GM12865 (cell line): ENCODE data around the gene CDH23.

Experiments
- DNase-seq: peaks from one replicate; pipeline ENCODE4 v3.0.0; 2010; ENCODE audit warnings: low read depth
- H3K4me3 ChIP-seq: 2 replicates; pipeline ENCODE4 v1.5.1; 2011; ENCODE audit warnings: mild to moderate bottlenecking, low read depth, low read length, control low read depth
- CTCF ChIP-seq: IDR thresholded peaks from 2 replicates; pipeline ENCODE4 v1.5.1; 2011; ENCODE audit warnings: low read length, control low read depth, low read depth, inconsistent platforms; ENCODE audit not compliant: insufficient read depth; ENCODE audit errors: missing control alignments

CDH23 gene

GRCh38 chr10:71718165-71718698 lies 321.5 kb downstream of the CDH23 start:
- no peak for DNase-seq
- no peak for TF ChIP-seq CTCF
- H3K4me3 ChIP-seq: no peak overlapping the region

GRCh38 chr10:71719042-71719441 lies 322.3 kb downstream of the CDH23 start:
- H3K4me3 ChIP-seq: no peak overlapping the region
- DNase-seq: no peak
- no peak for TF ChIP-seq CTCF

GRCh38 chr10:71719464-71720201 lies 322.9 kb downstream of the CDH23 start, which contains the start of gene C10orf105:
Gene C10orf105, minus strand, starts transcription at chr10:71719778. Its CDS starts 3,441 bp downstream, at chr10:71716337.
- no peak for TF ChIP-seq CTCF

GRCh38 chr10:71720288-71720687 lies 323.6 kb downstream of the CDH23 start:
- no peak for TF ChIP-seq CTCF
- no peak overlapping the region for H3K4me3 ChIP-seq
- no peak for DNase-seq

More at GRCh38 chr10:71719464-71720201, 322.9 kb downstream of the CDH23 start, which contains the start of gene C10orf105:
- no peak for DNase-seq
- H3K4me3 ChIP-seq: no peak within 1 kb of the TSS

GRCh38 chr10:71721313-71721712 lies 324.6 kb downstream of the CDH23 start:
- no peak for DNase-seq
- no peak for TF ChIP-seq CTCF
- H3K4me3 ChIP-seq: no peak overlapping the region

- no peak overlapping the region for H3K4me3 ChIP-seq
- DNase-seq: no peak
- no peak for TF ChIP-seq CTCF
Observed at GRCh38 chr10:71722849-71723248, 326.1 kb downstream of the CDH23 start.
